Activated naive CD8-positive, alpha-beta T cell treated with anti-CD3 and anti-CD28 coated beads, Interleukin-2, amount 50 U/mL, for 24 hours (primary cell): ENCODE measurements around the gene RPS16.

Experiments
- ATAC-seq: fragments of 150-1000 bp; cut with Tn5 transposase; one replicate; pipeline ENCODE4 v1.10.0; 2021
- DNase-seq: peaks from one replicate; pipeline ENCODE4 v3.0.0; 2021
- H3K27ac Mint-ChIP-seq: one replicate; pipeline ENCODE4 v1.8.0; 2021; ENCODE audit warnings: mild to moderate bottlenecking, mixed read lengths
- H3K27me3 Mint-ChIP-seq: one replicate; pipeline ENCODE4 v1.8.0; 2021; ENCODE audit warnings: mixed read lengths
- H3K36me3 Mint-ChIP-seq: one replicate; pipeline ENCODE4 v1.8.0; 2021; ENCODE audit warnings: low read depth, mixed read lengths
- H3K4me1 Mint-ChIP-seq: one replicate; pipeline ENCODE4 v1.8.0; 2021; ENCODE audit warnings: mixed read lengths
- H3K4me3 Mint-ChIP-seq: one replicate; pipeline ENCODE4 v1.8.0; 2021; ENCODE audit warnings: mild to moderate bottlenecking, moderate library complexity, mixed read lengths
- H3K9me3 Mint-ChIP-seq: one replicate; pipeline ENCODE4 v1.8.0; 2021; ENCODE audit warnings: mixed read lengths

Gene RPS16

DNA sequence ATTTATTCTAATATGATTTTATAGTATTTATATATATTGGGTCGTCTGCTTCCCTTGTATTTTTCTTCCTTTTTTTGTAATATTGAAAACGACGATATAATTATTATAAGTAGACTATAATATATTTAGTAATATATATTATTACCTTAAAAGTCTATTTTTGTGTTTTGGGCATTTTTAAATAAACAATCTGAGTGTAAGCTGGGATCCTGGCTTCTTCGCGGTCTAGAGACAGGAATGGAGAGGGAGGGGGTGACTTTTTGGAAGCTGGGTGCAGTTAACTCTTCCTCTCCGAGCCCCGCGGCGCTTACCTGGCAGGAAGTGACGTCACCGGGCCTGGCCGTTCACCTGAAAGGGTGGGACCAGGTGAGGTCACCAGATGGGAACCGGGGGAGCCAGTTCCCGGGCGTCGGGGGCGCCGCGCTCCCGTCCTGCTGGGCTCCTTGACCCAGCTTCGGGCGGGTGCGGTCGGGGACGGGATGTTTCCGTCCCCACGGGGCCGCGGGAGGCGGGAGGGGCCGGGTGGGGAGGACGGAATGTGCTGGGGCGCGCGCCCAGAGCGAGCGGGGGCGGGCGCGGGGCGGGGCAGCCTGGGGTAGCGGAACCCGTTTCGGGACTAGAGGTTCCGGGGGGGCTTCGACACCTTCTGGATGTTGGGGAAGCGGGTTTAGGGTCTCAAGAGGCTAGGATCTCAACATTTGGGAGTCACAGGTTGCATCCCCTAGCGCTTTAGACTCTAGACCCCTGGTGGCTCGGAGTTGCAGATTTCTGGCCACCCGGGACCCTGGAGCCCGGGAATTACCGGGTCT lies 26.3 kb downstream of the RPS16 start:
- Mint-ChIP-seq H3K4me3 (peak overlapping the region; percentile 86), H3K27ac (peak overlapping the region; percentile 95), H3K9me3 (no peaks in the 10 kb centered on the region), H3K27me3 (peaks cover 2% of the 10 kb centered on the region), H3K36me3 (peaks cover 17% of the 10 kb centered on the region), H3K4me1 (peaks cover 60% of the 10 kb centered on the region)
- DNase-seq (peak; percentile 81), ATAC-seq (no peak)

DNA sequence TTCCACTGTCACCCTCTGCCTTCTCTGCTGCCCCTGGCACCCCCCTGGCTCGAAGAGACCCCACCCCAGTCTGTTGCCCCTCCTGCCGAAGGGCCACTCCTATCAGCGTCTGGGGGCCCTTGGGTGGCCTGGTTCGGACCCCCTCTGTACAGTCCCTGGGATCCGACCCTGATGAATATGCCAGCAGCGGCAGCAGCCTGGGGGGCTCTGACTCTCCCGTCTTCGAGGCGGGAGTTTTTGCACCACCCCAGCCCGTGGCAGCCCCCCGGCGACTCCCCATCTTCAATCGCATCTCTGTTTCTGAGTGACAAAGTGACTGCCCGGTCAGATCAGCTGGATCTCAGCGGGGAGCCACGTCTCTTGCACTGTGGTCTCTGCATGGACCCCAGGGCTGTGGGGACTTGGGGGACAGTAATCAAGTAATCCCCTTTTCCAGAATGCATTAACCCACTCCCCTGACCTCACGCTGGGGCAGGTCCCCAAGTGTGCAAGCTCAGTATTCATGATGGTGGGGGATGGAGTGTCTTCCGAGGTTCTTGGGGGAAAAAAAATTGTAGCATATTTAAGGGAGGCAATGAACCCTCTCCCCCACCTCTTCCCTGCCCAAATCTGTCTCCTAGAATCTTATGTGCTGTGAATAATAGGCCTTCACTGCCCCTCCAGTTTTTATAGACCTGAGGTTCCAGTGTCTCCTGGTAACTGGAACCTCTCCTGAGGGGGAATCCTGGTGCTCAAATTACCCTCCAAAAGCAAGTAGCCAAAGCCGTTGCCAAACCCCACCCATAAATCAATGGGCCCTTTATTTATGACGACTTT lies 27.1 kb downstream of the RPS16 start:
- peaks cover 2% of the 10 kb centered on the region for H3K27me3 Mint-ChIP-seq
- peak overlapping the region; percentile 86 for H3K4me3 Mint-ChIP-seq
- peak overlapping the region; percentile 92 for H3K27ac Mint-ChIP-seq
- no peak for DNase-seq
- H3K4me1 Mint-ChIP-seq: peaks cover 59% of the 10 kb centered on the region
- peaks cover 17% of the 10 kb centered on the region for H3K36me3 Mint-ChIP-seq
- no peak for ATAC-seq
- no peaks in the 10 kb centered on the region for H3K9me3 Mint-ChIP-seq

- peaks cover 17% of the 10 kb centered on the region for H3K36me3 Mint-ChIP-seq
- H3K27ac Mint-ChIP-seq: peak overlapping the region; percentile 92
- H3K27me3 Mint-ChIP-seq: peaks cover 2% of the 10 kb centered on the region
- peaks cover 63% of the 10 kb centered on the region for H3K4me1 Mint-ChIP-seq
- H3K9me3 Mint-ChIP-seq: no peaks in the 10 kb centered on the region
- DNase-seq: peak; percentile 66
- H3K4me3 Mint-ChIP-seq: peak overlapping the region; percentile 86
- ATAC-seq: no peak
These were observed 27.9 kb downstream of the RPS16 start for GRCh38 chr19:39407660-39408391.

DNA sequence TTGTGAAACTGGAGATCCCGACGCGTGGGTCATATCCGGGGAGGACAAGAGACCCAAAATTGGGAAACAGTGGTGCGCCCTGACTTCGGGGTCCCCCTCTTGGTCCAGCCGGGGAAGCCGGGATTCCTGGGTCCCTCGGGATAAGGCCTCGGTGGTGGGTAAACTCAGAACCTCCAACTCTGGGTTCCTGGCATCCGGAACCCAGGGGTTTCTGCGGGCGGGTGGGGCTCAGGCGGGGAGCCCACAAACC lies 28.4 kb downstream of the RPS16 start:
- DNase-seq: no peak
- no peaks in the 10 kb centered on the region for H3K9me3 Mint-ChIP-seq
- H3K27me3 Mint-ChIP-seq: peaks cover 2% of the 10 kb centered on the region
- H3K36me3 Mint-ChIP-seq: peaks cover 17% of the 10 kb centered on the region
- H3K27ac Mint-ChIP-seq: peak overlapping the region; percentile 92
- H3K4me1 Mint-ChIP-seq: peaks cover 68% of the 10 kb centered on the region
- ATAC-seq: no peak
- H3K4me3 Mint-ChIP-seq: peak overlapping the region; percentile 86

DNA sequence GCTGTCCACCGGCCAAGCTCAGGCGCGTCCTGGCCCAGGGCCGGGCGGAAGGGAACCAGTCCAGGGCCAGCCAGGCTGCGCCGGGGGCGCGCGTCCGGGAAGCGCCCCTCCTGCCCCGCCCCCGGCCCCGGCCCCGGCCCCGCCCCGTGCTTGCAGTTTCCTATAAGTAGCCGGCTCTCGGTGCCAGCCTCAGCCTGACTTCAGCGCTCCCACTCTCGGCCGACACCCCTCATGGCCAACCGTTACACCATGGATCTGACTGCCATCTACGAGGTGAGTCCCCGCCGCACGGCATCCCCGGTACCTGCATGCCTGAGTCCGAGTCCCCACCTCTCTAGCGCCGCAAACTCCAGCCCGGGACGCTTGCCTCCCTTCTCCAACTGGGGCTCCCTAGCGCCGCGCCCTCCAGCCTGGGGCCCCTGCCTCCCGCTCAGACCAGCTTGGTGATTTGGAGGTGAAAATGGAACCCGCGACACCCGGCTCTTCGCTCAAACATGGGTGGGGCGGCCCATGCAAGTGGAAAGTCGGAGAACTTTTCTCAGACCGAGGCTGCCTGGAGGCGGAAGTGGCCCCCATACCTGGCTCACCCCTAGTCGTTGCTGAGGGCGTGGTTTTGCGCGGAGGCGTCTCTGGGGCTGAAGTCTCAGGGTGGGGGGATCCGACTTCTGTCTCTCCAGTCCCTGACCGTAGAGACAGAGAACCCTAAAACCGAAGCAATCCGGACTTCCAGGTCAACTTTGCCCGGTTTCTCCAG lies 28.9 kb downstream of the RPS16 start, which contains the start of gene ZFP36:
Gene ZFP36, plus strand, starts transcription at position 192 of the 754 bp plus-strand sequence. Its CDS starts 58 bp downstream, at position 250.
- Mint-ChIP-seq H3K27ac (peak within 1 kb of the TSS; percentile 92), H3K9me3 (no peaks in the 10 kb centered on the region), H3K27me3 (no peaks in the 10 kb centered on the region), H3K4me1 (peaks cover 68% of the 10 kb centered on the region), H3K36me3 (peaks cover 15% of the 10 kb centered on the region), H3K4me3 (peak within 1 kb of the TSS; percentile 86)
- peak; percentile 30 for ATAC-seq
- peak; percentile 88 for DNase-seq

- peak overlapping the region; percentile 86 for H3K4me3 Mint-ChIP-seq
- peak; percentile 86 for DNase-seq
- peak; percentile 2 for ATAC-seq
- peaks cover 15% of the 10 kb centered on the region for H3K36me3 Mint-ChIP-seq
- no peaks in the 10 kb centered on the region for H3K27me3 Mint-ChIP-seq
- H3K4me1 Mint-ChIP-seq: peaks cover 68% of the 10 kb centered on the region
- H3K27ac Mint-ChIP-seq: peak overlapping the region; percentile 92
- H3K9me3 Mint-ChIP-seq: no peaks in the 10 kb centered on the region
These were observed 29.6 kb downstream of the RPS16 start for GRCh38 chr19:39405958-39406655.

DNA sequence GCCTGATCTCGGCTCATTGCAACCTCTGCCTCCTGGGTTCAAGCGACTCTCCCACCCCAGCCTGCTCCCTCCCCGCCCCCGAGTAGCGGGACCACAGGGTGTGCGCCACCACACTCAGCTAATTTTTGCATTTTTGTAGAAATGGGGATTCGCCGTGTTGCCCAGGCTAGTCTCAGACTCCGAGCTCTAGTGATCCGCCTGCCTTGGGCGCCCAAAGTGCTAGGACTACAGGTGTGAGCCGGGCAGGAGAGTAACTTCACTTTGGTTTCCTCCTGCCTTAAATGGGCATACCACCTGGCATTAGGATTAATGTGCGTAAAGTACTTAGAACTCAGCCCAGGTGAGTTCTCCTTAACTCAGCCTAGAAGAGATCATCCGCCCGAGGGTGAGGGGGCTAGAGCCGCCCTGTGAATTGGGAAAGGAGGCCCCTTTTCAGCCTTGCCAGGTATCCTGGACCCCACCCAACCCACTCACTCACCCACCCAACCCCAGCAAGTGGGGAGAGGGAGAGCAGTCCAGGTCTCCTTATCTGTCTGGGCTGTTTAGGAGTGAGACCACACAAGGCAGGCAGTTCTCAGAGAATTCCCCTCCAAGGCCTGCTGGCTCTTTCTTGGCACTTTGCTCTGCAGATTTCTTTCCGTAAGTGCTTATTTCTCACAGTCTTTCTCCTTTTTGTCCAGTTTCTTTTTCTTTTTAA lies 30.3 kb downstream of the RPS16 start:
- H3K27me3 Mint-ChIP-seq: no peaks in the 10 kb centered on the region
- ATAC-seq (no peak), DNase-seq (no peak)
- peak overlapping the region; percentile 69 for H3K27ac Mint-ChIP-seq
- peak overlapping the region; percentile 86 for H3K4me3 Mint-ChIP-seq
- no peaks in the 10 kb centered on the region for H3K9me3 Mint-ChIP-seq
- peaks cover 15% of the 10 kb centered on the region for H3K36me3 Mint-ChIP-seq
- peaks cover 68% of the 10 kb centered on the region for H3K4me1 Mint-ChIP-seq

GRCh38 chr19:39403331-39404312 lies 32.1 kb downstream of the RPS16 start:
- peaks cover 76% of the 10 kb centered on the region for H3K4me1 Mint-ChIP-seq

GRCh38 chr19:39402346-39403300 lies 33.1 kb downstream of the RPS16 start:
- DNase-seq: peak; percentile 87
- peak overlapping the region; percentile 96 for H3K27ac Mint-ChIP-seq
- peak; percentile 0 for ATAC-seq
- no peaks in the 10 kb centered on the region for H3K9me3 Mint-ChIP-seq
- peaks cover 9% of the 10 kb centered on the region for H3K36me3 Mint-ChIP-seq
- peak overlapping the region; percentile 70 for H3K4me3 Mint-ChIP-seq
- H3K27me3 Mint-ChIP-seq: no peaks in the 10 kb centered on the region
- peaks cover 81% of the 10 kb centered on the region for H3K4me1 Mint-ChIP-seq

More at GRCh38 chr19:39403331-39404312, 32.1 kb downstream of the RPS16 start:
- ATAC-seq (peak; percentile 26), DNase-seq (peak; percentile 96)
- Mint-ChIP-seq H3K36me3 (peaks cover 17% of the 10 kb centered on the region), H3K9me3 (no peaks in the 10 kb centered on the region), H3K4me3 (peak overlapping the region; percentile 70), H3K27ac (peak overlapping the region; percentile 96), H3K27me3 (no peaks in the 10 kb centered on the region)

- Mint-ChIP-seq H3K27me3 (no peaks in the 10 kb centered on the region), H3K27ac (peak overlapping the region; percentile 96), H3K36me3 (peaks cover 6% of the 10 kb centered on the region), H3K4me1 (peaks cover 85% of the 10 kb centered on the region), H3K9me3 (no peaks in the 10 kb centered on the region), H3K4me3 (peak overlapping the region; percentile 70)
- ATAC-seq (peak; percentile 75), DNase-seq (peak; percentile 85)
These were observed 34.0 kb downstream of the RPS16 start for GRCh38 chr19:39401549-39402345.

GRCh38 chr19:39401070-39401548 lies 34.6 kb downstream of the RPS16 start:
- Mint-ChIP-seq H3K27ac (peak overlapping the region; percentile 96), H3K9me3 (no peaks in the 10 kb centered on the region), H3K4me3 (peak overlapping the region; percentile 70), H3K4me1 (peaks cover 83% of the 10 kb centered on the region), H3K27me3 (no peaks in the 10 kb centered on the region), H3K36me3 (peaks cover 6% of the 10 kb centered on the region)
- DNase-seq: no peak
- peak; percentile 3 for ATAC-seq
